ENCODE measurements around the gene RNU5B-1. TPM values are rescaled to one million over a fixed set of nuclear protein-coding genes. Genes with fewer than 3 reads are reported as not detected.
A peak's percentile ranks its signal among the peaks of the same experiment; 100 is the strongest.

Gene RNU5B-1
- total and polyA plus RNA-seq, 2 of the 8 experiments (the other 6 are each of a cell fraction or from before 2014, with no cell fraction given), result not detected

- Histone ChIP-seq H2BK12ac (ENCODE audit: low read depth, low read length) (no peak overlapping the region), H3K18ac (ENCODE audit: extremely low read depth, low read length) (no peak overlapping the region), H3K27me3 (replicated peaks in 1 of 4; ENCODE audit: control insufficient read depth in 3 of 4, extremely low read depth in 1 of 4, insufficient read depth in 3 of 4, low read length in 3 of 4) (no peaks in the 10 kb centered on the region), H2AFZ (ENCODE audit: low read length) (no peak overlapping the region), H3K79me1 (ENCODE audit: low read depth, low read length) (peaks cover 2% of the 10 kb centered on the region), H3K4me2 (ENCODE audit: insufficient read depth in 1 of 2, low read depth in 2 of 2, low read length in 2 of 2) (no peak overlapping the region), H4K8ac (ENCODE audit: extremely low read depth, insufficient read depth, low read length) (no peak overlapping the region), H3K27ac (ENCODE audit: low read depth, low read length) (no peak overlapping the region), H2BK20ac (ENCODE audit: low read length) (no peak overlapping the region), H3K36me3 (ENCODE audit: control insufficient read depth in 2 of 4, insufficient read depth in 4 of 4, low read length in 3 of 4) (peaks cover 3 to 8% (median 6%) of the 10 kb centered on the region in 4 experiments; a peak in 5 of 8 replicates), H3K4me3 (ENCODE audit: extremely low read depth in 1 of 4, insufficient read depth in 2 of 4, low read depth in 3 of 4, low read length in 4 of 4) (no peak overlapping the region), H3K4me1 (replicated peaks in 1 of 4; ENCODE audit: control insufficient read depth in 3 of 4, insufficient read depth in 4 of 4, low read length in 3 of 4) (peaks cover 15 to 36% (median 26%) of the 10 kb centered on the region in 4 experiments), H3K4ac (replicated peaks; ENCODE audit: insufficient read length, low read depth, low read length) (no peak overlapping the region), H3K9ac (replicated peaks in 1 of 4; ENCODE audit: extremely low read depth in 1 of 4, low read depth in 3 of 4, low read length in 3 of 4) (no peak overlapping the region), H3K79me2 (ENCODE audit: control insufficient read depth in 1 of 2, insufficient read depth in 2 of 2, low read length in 2 of 2) (no peaks in the 10 kb centered on the region), H2BK120ac (replicated peaks; ENCODE audit: low read depth, low read length) (no peak overlapping the region), H3K14ac (ENCODE audit: insufficient read length) (no peak overlapping the region), H4K5ac (ENCODE audit: insufficient read length, low read depth, low read length) (no peak overlapping the region), H3K23ac (ENCODE audit: insufficient read length) (no peak overlapping the region), H2AK5ac (ENCODE audit: low read depth, low read length) (peak overlapping the region; percentile 54; the same call in 1 of the 2 replicates), H3K23me2 (ENCODE audit: low read depth, low read length) (no peaks in the 10 kb centered on the region), H4K20me1 (replicated peaks in 1 of 2; ENCODE audit: control insufficient read depth in 1 of 2, insufficient read depth in 2 of 2, low read length in 2 of 2) (peaks cover 4 to 7% of the 10 kb centered on the region in 2 experiments), H2BK15ac (ENCODE audit: low read length) (no peak overlapping the region), H4K91ac (replicated peaks; ENCODE audit: insufficient read length, low read length) (no peak overlapping the region), H3K56ac (replicated peaks; ENCODE audit: insufficient read length, low read depth, low read length) (no peak overlapping the region), H2BK5ac (ENCODE audit: low read depth, low read length) (no peak overlapping the region), H3K9me3 (ENCODE audit: insufficient read depth in 2 of 2, low read depth in 1 of 2, low read length in 1 of 2) (no peaks in the 10 kb centered on the region)
- CTCF ChIA-PET (ENCODE audit: partially characterized antibody), result interaction anchor here (4.3 to 4.8 kb wide), 2 partner anchors 13 to 53 kb away, joined by 32 to 42 read pairs; no protein-coding TSS in a partner anchor
- POLR2A ChIA-PET (ENCODE audit: partially characterized antibody), result interaction anchor here (1.4 to 4.3 kb wide), 2 partner anchors 11 to 36 kb away, joined by 3 to 20 read pairs; no protein-coding TSS in a partner anchor
- DNase-seq (ENCODE audit: low read depth in 1 of 2, low spot score in 2 of 2) (no peak), FAIRE-seq (no peak)
- 90% methylated on average over 29 of the region's 31 CpGs; no CpG with 5 or more reads in 1 of the 2 experiments for WGBS, 2 experiments (ENCODE audit: extremely low coverage in 1 of 2, insufficient coverage in 1 of 2, insufficient read length in 1 of 2, insufficient replicate concordance in 2 of 2, low coverage in 1 of 2, low lambda C conversion rate in 2 of 2, missing lambda C conversion rate in 1 of 2)
- TF ChIP-seq EGR1 (IDR thresholded peaks at IDR 0.05; ENCODE audit: borderline replicate concordance, low read depth, low read length), result no peak
- TF ChIP-seq CBX8 (IDR thresholded peaks at IDR 0.05; ENCODE audit: borderline replicate concordance, low read depth, low read length), result no peak
- no peak for TF ChIP-seq SP4 (IDR thresholded peaks at IDR 0.05; ENCODE audit: low read length)
- TF ChIP-seq, protein P1, sequence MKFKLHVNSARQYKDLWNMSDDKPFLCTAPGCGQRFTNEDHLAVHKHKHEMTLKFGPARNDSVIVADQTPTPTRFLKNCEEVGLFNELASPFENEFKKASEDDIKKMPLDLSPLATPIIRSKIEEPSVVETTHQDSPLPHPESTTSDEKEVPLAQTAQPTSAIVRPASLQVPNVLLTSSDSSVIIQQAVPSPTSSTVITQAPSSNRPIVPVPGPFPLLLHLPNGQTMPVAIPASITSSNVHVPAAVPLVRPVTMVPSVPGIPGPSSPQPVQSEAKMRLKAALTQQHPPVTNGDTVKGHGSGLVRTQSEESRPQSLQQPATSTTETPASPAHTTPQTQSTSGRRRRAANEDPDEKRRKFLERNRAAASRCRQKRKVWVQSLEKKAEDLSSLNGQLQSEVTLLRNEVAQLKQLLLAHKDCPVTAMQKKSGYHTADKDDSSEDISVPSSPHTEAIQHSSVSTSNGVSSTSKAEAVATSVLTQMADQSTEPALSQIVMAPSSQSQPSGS (IDR thresholded peaks at IDR 0.05; ENCODE audit: low read length), result no peak
- no peak for TF ChIP-seq TCF12 (IDR thresholded peaks at IDR 0.05; ENCODE audit: low read depth, low read length)
- no peak for TF ChIP-seq SUZ12 (IDR thresholded peaks at IDR 0.05; ENCODE audit: low read length)
- TF ChIP-seq NANOG (IDR thresholded peaks at IDR 0.05; ENCODE audit: insufficient read depth, low read depth, low read length, poor library complexity, severe bottlenecking), result no peak
- TF ChIP-seq TAF7 (optimal IDR thresholded peaks at IDR 0.05; ENCODE audit: borderline replicate concordance, low read depth, low read length), result no peak
Observed at GRCh38 chr15:65332391-65333147, 28.1 kb downstream of the RNU5B-1 start.
